Right atrium auricular region (tissue), 2 donors: ENCODE measurements around the gene BEND3. TPM values are rescaled to one million over a fixed set of nuclear protein-coding genes. Genes with fewer than 3 reads are reported as not detected.

Experiments
- DNase-seq: peaks from one replicate; pipeline ENCODE4 v3.0.0-alpha.2; 2019; ENCODE audit warnings: low spot score
- H3K27ac ChIP-seq, 2 donors: fragments of 200-600 bp; sonication (generic); 1 replicate in 1 of 2; 2 replicates in 1 of 2; pipeline ENCODE4 v1.5.1; 2016 to 2019
- H3K27me3 ChIP-seq, 2 donors: fragments of 200-600 bp; sonication (generic); one replicate each; pipeline versions ENCODE4 v1.5.1 to v1.6.0; 2017 to 2019
- H3K36me3 ChIP-seq: fragments of 200-600 bp; sonication (generic); one replicate; pipeline ENCODE4 v1.5.1; 2016
- H3K4me1 ChIP-seq, 2 donors: fragments of 200-600 bp; sonication (generic); one replicate each; pipeline versions ENCODE4 v1.5.1 to v1.6.0; 2017 to 2019
- H3K4me3 ChIP-seq, 2 donors: fragments of 200-600 bp; sonication (generic); 1 replicate in 1 of 2; 2 replicates in 1 of 2; pipeline ENCODE4 v1.5.1; 2017 to 2019; ENCODE audit warnings: mild to moderate bottlenecking in 1 of 2, moderate library complexity in 1 of 2
- H3K9me3 ChIP-seq, 2 donors: fragments of 200-600 bp; sonication (generic); one replicate each; pipeline ENCODE4 v1.5.1; 2019
- CTCF ChIP-seq, 2 donors: fragments of 200-600 bp; sonication (generic); IDR thresholded peaks; one replicate each; pipeline ENCODE4 v1.5.1; 2019; ENCODE audit warnings: antibody characterized with exemption in 2 of 2
- total RNA-seq, 2 donors: library from RNA; depleted of rRNA; stranded (reverse); fragments of >200 nt; gene quantifications; one replicate each; pipeline ENCODE4 v1.1.0, GENCODE V29; 2016

Gene BEND3
- total RNA-seq, 2 donors from 2014 or later, result 0.56 to 1.9 TPM

- H3K4me3 ChIP-seq, result no peak overlapping the region
- no peak overlapping the region for H3K27ac ChIP-seq
- H3K4me1 ChIP-seq, result no peaks in the 10 kb centered on the region
- no peaks in the 10 kb centered on the region for H3K27me3 ChIP-seq
- H3K36me3 ChIP-seq, result no peaks in the 10 kb centered on the region
- no peak for TF ChIP-seq CTCF (IDR thresholded peaks at IDR 0.05)
- no peaks in the 10 kb centered on the region for H3K9me3 ChIP-seq
- DNase-seq, result no peak
These were observed 7.0 kb downstream of the BEND3 start for GRCh38 chr6:107108201-107108890.

- Histone ChIP-seq H3K27me3 (no peaks in the 10 kb centered on the region), H3K27ac (no peak overlapping the region), H3K36me3 (no peaks in the 10 kb centered on the region), H3K4me3 (no peak overlapping the region), H3K9me3 (no peaks in the 10 kb centered on the region), H3K4me1 (no peaks in the 10 kb centered on the region)
- no peak for TF ChIP-seq CTCF (IDR thresholded peaks at IDR 0.05)
- DNase-seq, result no peak
These were observed 7.5 kb downstream of the BEND3 start for GRCh38 chr6:107107791-107108190.

GRCh38 chr6:107106165-107106564, 9.2 kb downstream of the BEND3 start:
- no peaks in the 10 kb centered on the region for H3K27me3 ChIP-seq
- TF ChIP-seq CTCF (IDR thresholded peaks at IDR 0.05), result no peak
- no peak overlapping the region for H3K27ac ChIP-seq
- H3K9me3 ChIP-seq, result no peaks in the 10 kb centered on the region
- H3K4me1 ChIP-seq, result peaks cover 0 to 8% of the 10 kb centered on the region in 2 donors
- no peak overlapping the region for H3K4me3 ChIP-seq
- DNase-seq, result no peak
- no peaks in the 10 kb centered on the region for H3K36me3 ChIP-seq

GRCh38 chr6:107105511-107106116, 9.7 kb downstream of the BEND3 start:
- TF ChIP-seq CTCF (IDR thresholded peaks at IDR 0.05), result no peak
- no peak for DNase-seq
- peaks cover 0 to 11% of the 10 kb centered on the region in 2 donors for H3K4me1 ChIP-seq

GRCh38 chr6:107103082-107103481, 12.2 kb downstream of the BEND3 start:
- Histone ChIP-seq H3K27me3 (no peaks in the 10 kb centered on the region), H3K9me3 (no peaks in the 10 kb centered on the region), H3K4me1 (peaks cover 0 to 11% of the 10 kb centered on the region in 2 donors), H3K4me3 (no peak overlapping the region), H3K27ac (no peak overlapping the region), H3K36me3 (no peaks in the 10 kb centered on the region)
- DNase-seq, result no peak
- TF ChIP-seq CTCF (IDR thresholded peaks at IDR 0.05), result no peak

More at GRCh38 chr6:107105511-107106116, 9.7 kb downstream of the BEND3 start:
- H3K9me3 ChIP-seq, result no peaks in the 10 kb centered on the region
- H3K27ac ChIP-seq, result no peak overlapping the region
- no peak overlapping the region for H3K4me3 ChIP-seq
- H3K36me3 ChIP-seq, result no peaks in the 10 kb centered on the region
- no peaks in the 10 kb centered on the region for H3K27me3 ChIP-seq
